OCI-LY1 (cell line): ENCODE measurements around the gene MYO1E.

Experiments used
- H2AFZ ChIP-seq: fragments of 200-600 bp; sonication (generic), shearing (Covaris generic); 2 replicates; pipeline ENCODE4 v1.6.0; 2014; ENCODE audit warnings: antibody characterized with exemption, mild to moderate bottlenecking, low read length
- H3F3A ChIP-seq: fragments of 200-600 bp; sonication (generic), shearing (Covaris generic); 2 replicates; pipeline ENCODE4 v1.6.0; 2014; ENCODE audit warnings: mild to moderate bottlenecking, antibody characterized with exemption, low read length, moderate library complexity; ENCODE audit not compliant: insufficient read depth
- H3K27ac ChIP-seq: fragments of 200-600 bp; sonication (generic); 2 replicates; pipeline ENCODE4 v1.5.1; 2014; ENCODE audit warnings: low read length, mixed run types, mild to moderate bottlenecking, low read depth; ENCODE audit not compliant: poor library complexity, severe bottlenecking
- H3K27me3 ChIP-seq: fragments of 200-600 bp; sonication (generic); 2 replicates; pipeline ENCODE4 v1.6.0; 2014; ENCODE audit warnings: antibody characterized with exemption, mild to moderate bottlenecking, low read length, moderate library complexity; ENCODE audit not compliant: insufficient read depth
- H3K36me3 ChIP-seq: fragments of 200-600 bp; sonication (generic); 2 replicates; pipeline ENCODE4 v1.6.1; 2014; ENCODE audit warnings: mild to moderate bottlenecking, antibody characterized with exemption, low read length, moderate library complexity, mixed read lengths; ENCODE audit not compliant: insufficient read depth
- H3K4me1 ChIP-seq: fragments of 200-600 bp; sonication (generic); 2 replicates; pipeline ENCODE4 v1.5.1; 2014; ENCODE audit warnings: mild to moderate bottlenecking, low read length, moderate library complexity; ENCODE audit not compliant: insufficient read depth, severe bottlenecking
- H3K4me2 ChIP-seq: fragments of 200-600 bp; sonication (generic), shearing (Covaris generic); 2 replicates; pipeline ENCODE4 v1.6.1; 2014; ENCODE audit warnings: low read length
- H3K4me3 ChIP-seq: fragments of 200-600 bp; sonication (generic); 2 replicates; pipeline ENCODE4 v1.5.1; 2014; ENCODE audit warnings: low read length, low read depth, mild to moderate bottlenecking, mixed read lengths; ENCODE audit not compliant: poor library complexity, severe bottlenecking
- H3K79me2 ChIP-seq: fragments of 200-600 bp; shearing (Covaris generic); 2 replicates; pipeline ENCODE4 v1.6.1; 2016; ENCODE audit warnings: mixed run types, low read length, mixed read lengths; ENCODE audit not compliant: insufficient read depth
- H3K9ac ChIP-seq: fragments of 200-600 bp; sonication (generic), shearing (Covaris generic); 2 replicates; pipeline ENCODE4 v1.6.1; 2014; ENCODE audit warnings: mild to moderate bottlenecking, low read length, mixed read lengths
- H3K9me2 ChIP-seq: fragments of 200-600 bp; sonication (generic), shearing (Covaris generic); 2 replicates; pipeline ENCODE4 v1.6.1; 2014; ENCODE audit warnings: low read depth, mild to moderate bottlenecking, low read length, mixed read lengths
- H3K9me3 ChIP-seq: fragments of 200-600 bp; shearing (Covaris generic); 2 replicates; pipeline ENCODE4 v1.6.1; 2014; ENCODE audit warnings: low read length, mixed read lengths
- H4K20me1 ChIP-seq: fragments of 200-600 bp; sonication (generic), shearing (Covaris generic); 2 replicates; pipeline ENCODE4 v1.6.0; 2016; ENCODE audit warnings: mild to moderate bottlenecking, low read length; ENCODE audit not compliant: insufficient read depth
- CTCF ChIP-seq: fragments of 200-600 bp; sonication (generic), shearing (Covaris generic); IDR thresholded peaks from 2 replicates; pipeline ENCODE4 v1.5.1; 2017; ENCODE audit warnings: mild to moderate bottlenecking, antibody characterized with exemption, low read length, moderate library complexity, mixed read lengths
- EZH2 ChIP-seq: fragments of 200-600 bp; sonication (generic), shearing (Covaris generic); IDR thresholded peaks from 2 replicates; pipeline ENCODE4 v1.8.0; 2017; ENCODE audit warnings: borderline replicate concordance, mixed run types, mild to moderate bottlenecking, antibody characterized with exemption, low read length, moderate library complexity, mixed read lengths

MYO1E gene

GRCh38 chr15:59196416-59196815 is 176.3 kb downstream of the MYO1E start:
- H3K9me2 ChIP-seq = no peaks in the 10 kb centered on the region
- TF ChIP-seq EZH2 = no peak
- no peak for TF ChIP-seq CTCF
- H3K36me3 ChIP-seq = peaks cover 90% of the 10 kb centered on the region
- no peaks in the 10 kb centered on the region for H3K79me2 ChIP-seq
- no peak overlapping the region for H3K9ac ChIP-seq
- no peaks in the 10 kb centered on the region for H4K20me1 ChIP-seq
- no peaks in the 10 kb centered on the region for H3F3A ChIP-seq
- H3K27ac ChIP-seq = no peak overlapping the region
- no peak overlapping the region for H3K4me3 ChIP-seq
- no peaks in the 10 kb centered on the region for H3K4me1 ChIP-seq
- no peak overlapping the region for H2AFZ ChIP-seq
- no peaks in the 10 kb centered on the region for H3K27me3 ChIP-seq
- no peak overlapping the region for H3K4me2 ChIP-seq
- H3K9me3 ChIP-seq = no peaks in the 10 kb centered on the region

GRCh38 chr15:59194639-59195325 is 177.9 kb downstream of the MYO1E start:
- H3K4me1 ChIP-seq = no peaks in the 10 kb centered on the region

GRCh38 chr15:59191855-59192237 is 180.8 kb downstream of the MYO1E start:
- Histone ChIP-seq H3K9me3 (no peaks in the 10 kb centered on the region), H3K9ac (no peak overlapping the region), H2AFZ (no peak overlapping the region), H3K27ac (no peak overlapping the region), H3K4me1 (no peaks in the 10 kb centered on the region), H3K4me3 (no peak overlapping the region), H3K4me2 (no peak overlapping the region), H3K36me3 (peaks cover 93% of the 10 kb centered on the region), H3K9me2 (no peaks in the 10 kb centered on the region), H3K27me3 (no peaks in the 10 kb centered on the region), H4K20me1 (no peaks in the 10 kb centered on the region), H3F3A (no peaks in the 10 kb centered on the region), H3K79me2 (no peaks in the 10 kb centered on the region)
- TF ChIP-seq CTCF (no peak), EZH2 (no peak)

More at GRCh38 chr15:59194639-59195325, 177.9 kb downstream of the MYO1E start:
- H4K20me1 ChIP-seq = no peaks in the 10 kb centered on the region
- H3K79me2 ChIP-seq = no peaks in the 10 kb centered on the region
- H3K9ac ChIP-seq = no peak overlapping the region
- H3K36me3 ChIP-seq = peaks cover 89% of the 10 kb centered on the region
- H3K4me2 ChIP-seq = no peak overlapping the region
- H3K27me3 ChIP-seq = no peaks in the 10 kb centered on the region
- no peaks in the 10 kb centered on the region for H3K9me2 ChIP-seq
- H3K9me3 ChIP-seq = no peaks in the 10 kb centered on the region
- TF ChIP-seq EZH2 (no peak), CTCF (no peak)
- H3K27ac ChIP-seq = no peak overlapping the region
- no peaks in the 10 kb centered on the region for H3F3A ChIP-seq
- H2AFZ ChIP-seq = no peak overlapping the region
- H3K4me3 ChIP-seq = no peak overlapping the region
